ENCODE results near the gene ATG4B.

GRCh38 chr2:241675885-241676284, 38.4 kb downstream of the ATG4B start:
- no peak for TF ChIP-seq EZH2 (IDR thresholded peaks at IDR 0.05; ENCODE audit: borderline replicate concordance, low read depth, low read length, severe bottlenecking)
- no peak for TF ChIP-seq CTCF (IDR thresholded peaks at IDR 0.05; ENCODE audit: borderline replicate concordance, extremely low read depth, low read length, poor library complexity, severe bottlenecking)
